HG03103 (cell line): ENCODE results near the gene SOST.
"Not testable (repeated sequence)": the region's sequence is repeated elsewhere in the genome, so short reads cannot be mapped to it uniquely, and the experiment has no call there.

Experiments
- ATAC-seq: cut with Tn5 transposase; IDR thresholded peaks from one replicate; pipeline ENCODE4 v1.9.1; 2021; ENCODE audit warnings: low read depth; ENCODE audit not compliant: unreplicated experiment

Gene SOST

GRCh38 chr17:43758497-43759174 lies at the start of gene SOST:
Gene SOST, minus strand, starts transcription at chr17:43758791. Its CDS starts 50 bp downstream, at chr17:43758741.
- no peak for ATAC-seq

GRCh38 chr17:43808076-43808475 lies 49.5 kb upstream of the SOST start:
- ATAC-seq: no peak

GRCh38 chr17:43805117-43805516 lies 46.5 kb upstream of the SOST start:
- no peak for ATAC-seq

GRCh38 chr17:43803758-43804157 lies 45.2 kb upstream of the SOST start:
- no peak for ATAC-seq

- no peak for ATAC-seq
These were observed 43.3 kb upstream of the SOST start for GRCh38 chr17:43801844-43802243.

DNA sequence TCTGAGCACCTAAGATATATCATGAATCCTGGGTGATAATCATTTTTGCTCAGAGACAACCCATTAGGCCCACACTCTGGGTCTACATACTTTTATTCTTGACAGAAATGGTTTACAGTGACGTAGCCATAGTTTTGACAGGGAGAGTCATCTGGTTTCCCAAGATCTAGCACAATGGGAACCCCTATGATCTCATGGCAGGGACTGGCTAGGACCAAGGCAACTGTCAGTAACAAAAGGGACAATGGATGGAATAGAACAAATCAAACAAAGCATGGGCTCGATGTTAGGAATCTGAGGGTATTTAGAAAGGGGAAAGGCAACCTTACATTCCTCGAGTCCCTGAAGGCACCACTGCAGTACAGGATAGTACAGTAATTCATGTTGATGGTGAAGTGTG lies 42.1 kb upstream of the SOST start:
- ATAC-seq: no peak

DNA sequence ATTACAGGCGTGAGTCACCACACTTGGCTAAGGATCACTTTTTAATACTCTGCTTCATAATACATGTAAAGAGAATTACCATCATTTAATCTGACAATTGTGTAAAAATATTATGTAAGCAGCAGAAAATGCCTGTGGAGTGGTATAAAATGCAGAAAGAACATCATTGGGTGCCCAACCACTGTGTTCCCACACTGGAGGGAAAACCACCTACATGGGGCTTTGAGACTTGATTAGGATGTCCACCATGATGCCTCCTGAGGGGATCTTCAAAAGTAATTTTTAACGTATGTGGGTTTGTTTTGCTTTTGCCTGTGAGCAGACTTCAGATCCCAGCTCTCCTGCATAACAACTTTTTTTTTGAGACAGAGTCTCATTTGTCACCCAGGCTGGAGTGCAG lies 40.5 kb upstream of the SOST start:
- no peak for ATAC-seq

DNA sequence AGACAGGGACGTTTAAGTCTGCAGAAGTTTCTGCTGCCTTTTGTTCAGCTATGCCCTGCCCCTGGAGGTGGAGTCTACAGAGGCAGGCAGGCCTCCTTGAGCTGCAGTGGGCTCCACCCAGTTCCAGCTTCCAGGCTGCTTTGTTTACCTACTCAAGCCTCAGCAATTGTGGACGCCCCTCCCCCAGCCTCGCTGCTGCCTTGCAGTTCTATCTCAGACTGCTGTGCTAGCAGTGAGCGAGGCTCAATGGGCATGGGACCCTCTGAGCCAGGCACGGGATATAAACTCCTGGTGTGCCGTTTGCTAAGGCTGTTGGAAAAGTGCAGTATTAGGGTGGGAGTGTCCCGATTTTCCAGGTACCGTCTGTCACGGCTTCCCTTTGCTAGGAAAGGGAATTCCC lies 39.4 kb upstream of the SOST start:
- ATAC-seq: not testable (repeated sequence)

- ATAC-seq: not testable (repeated sequence)
These were observed 34.1 kb upstream of the SOST start for GRCh38 chr17:43792668-43793067.

GRCh38 chr17:43791589-43791988 lies 33.0 kb upstream of the SOST start:
- ATAC-seq: no peak

DNA sequence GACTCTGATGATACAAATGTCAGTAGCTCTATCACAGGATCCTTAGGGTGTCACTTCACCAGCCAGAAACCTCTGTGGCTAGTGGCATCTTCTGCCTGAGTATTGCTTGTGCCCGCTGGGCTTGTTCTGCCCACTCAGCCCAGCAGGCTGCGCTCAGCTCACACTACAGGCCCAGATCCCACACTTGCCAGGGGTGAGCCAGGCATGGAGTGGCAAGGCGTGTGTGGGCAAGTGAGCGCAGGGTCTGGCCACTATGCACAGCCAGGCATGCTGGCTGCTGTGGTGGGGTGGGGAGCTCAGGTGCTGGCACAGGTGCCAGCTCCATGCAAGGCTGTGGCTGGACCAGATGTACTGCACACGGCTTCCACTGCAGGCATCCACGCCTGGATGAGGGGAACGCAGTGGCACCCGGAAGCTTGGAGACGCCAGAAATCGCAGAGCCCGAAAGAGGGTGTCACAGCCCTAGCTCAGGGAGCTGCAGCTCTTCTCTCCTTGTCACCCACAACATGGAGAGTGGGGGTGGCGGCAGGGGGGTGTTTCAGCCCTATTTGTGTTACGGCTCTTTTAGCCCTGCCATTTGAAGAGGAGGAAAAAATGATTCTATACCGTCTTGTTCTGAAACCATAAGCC lies 31.8 kb upstream of the SOST start:
- no peak for ATAC-seq

DNA sequence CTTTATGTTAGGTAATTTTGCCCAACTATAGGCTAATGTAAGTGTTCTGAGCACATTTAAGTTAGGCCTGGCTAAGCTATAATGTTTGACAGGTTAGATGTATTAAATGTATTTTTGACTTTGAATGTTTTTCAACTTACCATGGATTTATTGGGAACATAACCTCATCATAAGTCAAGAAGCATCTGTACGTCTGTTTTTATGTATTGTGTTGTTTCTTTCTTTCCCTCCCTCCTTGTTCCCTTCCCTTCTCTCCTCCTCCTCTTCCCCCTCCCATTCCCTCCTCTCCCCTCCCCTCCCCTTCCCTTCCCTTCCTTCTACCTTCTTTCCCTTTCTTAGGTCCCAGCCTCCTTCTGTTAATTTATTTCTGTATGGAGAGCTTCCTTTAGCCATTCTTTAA lies 30.9 kb upstream of the SOST start:
- ATAC-seq: no peak

DNA sequence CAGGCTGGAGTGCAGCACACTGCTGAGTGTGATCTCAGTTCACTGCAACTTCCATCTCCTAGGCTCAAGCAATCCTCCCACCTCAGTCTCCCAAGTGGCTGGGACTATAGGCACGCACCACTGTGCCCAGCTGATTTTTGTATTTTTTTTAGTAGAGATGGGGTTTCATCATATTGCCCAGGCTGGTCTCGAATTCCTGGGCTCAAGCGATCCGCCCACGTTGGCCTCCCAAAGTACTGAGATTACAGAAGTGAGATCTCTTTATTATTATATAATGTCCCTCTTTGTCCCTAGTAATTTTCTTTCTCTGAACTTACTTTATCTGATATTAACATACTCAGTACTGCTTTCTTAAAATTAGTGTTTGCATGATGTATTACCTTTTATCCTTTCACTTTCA lies 29.9 kb upstream of the SOST start:
- ATAC-seq: no peak

- no peak for ATAC-seq
These were observed 29.1 kb upstream of the SOST start for GRCh38 chr17:43787728-43788127.

GRCh38 chr17:43784628-43785101 lies 26.1 kb upstream of the SOST start:
- ATAC-seq: no peak

DNA sequence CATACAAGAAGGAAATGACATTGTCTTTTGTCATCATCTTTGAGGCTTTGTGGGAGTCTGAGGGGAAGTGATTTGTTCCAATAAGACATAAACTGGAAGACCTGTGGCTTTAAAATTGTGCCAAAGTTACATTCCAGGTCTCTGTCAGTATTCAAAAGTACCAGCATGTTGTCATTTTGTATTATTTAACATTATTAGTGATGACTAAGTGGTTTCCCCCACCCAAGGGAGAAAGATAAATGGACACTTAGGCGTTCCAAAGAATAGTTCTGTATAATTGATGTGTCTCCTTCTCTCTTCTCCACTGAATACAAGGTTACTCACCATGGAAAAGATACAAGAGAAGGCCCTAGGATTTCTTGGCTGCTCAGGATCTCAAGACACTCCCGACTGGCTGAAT lies 25.5 kb upstream of the SOST start:
- ATAC-seq: no peak

DNA sequence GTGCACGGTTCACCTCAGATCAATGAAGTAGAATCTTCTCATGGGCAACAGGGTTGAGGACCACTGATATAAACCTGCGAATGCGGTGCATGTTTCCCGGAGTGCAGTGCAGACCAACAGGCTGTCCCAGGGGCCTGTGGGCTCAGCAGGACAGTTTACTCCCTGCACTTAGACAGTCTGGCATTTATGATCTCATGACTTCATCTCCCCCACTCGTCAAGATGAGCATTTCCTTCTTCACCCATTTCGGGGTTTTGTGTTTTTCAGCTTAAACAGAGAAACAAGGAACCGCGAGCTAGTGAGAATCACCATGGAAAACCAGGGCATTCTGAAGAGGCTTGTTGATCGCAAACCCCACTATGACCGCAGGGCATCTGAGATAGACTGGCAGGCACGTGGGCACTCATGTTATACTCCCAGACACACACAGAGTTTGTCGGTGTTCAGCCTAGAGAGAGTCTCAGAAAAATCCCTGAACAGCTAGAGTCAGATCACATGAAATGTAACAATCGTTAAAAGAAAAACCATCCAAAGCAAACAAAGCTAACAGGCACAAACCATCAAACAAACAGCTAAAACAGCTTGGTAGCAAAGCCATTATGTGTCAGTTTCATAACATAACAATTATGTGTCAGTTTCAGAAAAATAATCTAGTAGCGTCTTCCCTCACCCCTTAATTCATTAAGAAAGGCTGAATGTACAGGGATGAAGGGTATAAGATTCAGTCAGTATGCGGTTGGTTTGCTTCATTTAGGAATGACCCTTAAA lies 24.5 kb upstream of the SOST start:
- no peak for ATAC-seq

GRCh38 chr17:43780135-43780534 lies 21.5 kb upstream of the SOST start, which contains the start of gene CFAP97D1:
Gene CFAP97D1, plus strand, starts transcription at chr17:43780435. Its CDS starts 28 bp downstream, at chr17:43780463.
- no peak for ATAC-seq

- ATAC-seq: peak; percentile 13
These were observed 20.8 kb upstream of the SOST start for GRCh38 chr17:43779145-43780125.
